HepG2 (cell line): ENCODE measurements around the gene PLIN1. TPM values are rescaled to one million over a fixed set of nuclear protein-coding genes. Genes with fewer than 3 reads are reported as not detected.

Experiments
- ATAC-seq: fragments of 200-7000 bp; cut with Tn5 transposase; 3 replicates; pipeline ENCODE4 v1.9.1; 2020; ENCODE audit warnings: mild to moderate bottlenecking, moderate library complexity
- BruUV-seq: library from RNA; stranded (reverse); fragments of 400-500 nt; replicated peaks from 2 replicates; lab custom pipeline; 2021; lab: Mats Ljungman, UMichigan
- CTCF ChIA-PET: fragments of 300-600 bp; formaldehyde crosslinking; extraction: SDS; loops from one replicate; lab custom pipeline; 2021; ENCODE audit warnings: low total read pairs, inconsistent platforms, low intra/inter-chr PET ratio; lab: Yijun Ruan, JAX
- POLR2A ChIA-PET: fragments of 350-600 bp; sonication (Branson Sonifier 250); formaldehyde crosslinking; loops from one replicate; lab custom pipeline; 2020; ENCODE audit warnings: antibody characterized with exemption, inconsistent platforms; lab: Yijun Ruan, JAX
- DNase-seq: peaks from one replicate; pipeline ENCODE4 v3.0.0-alpha.2; 2015; ENCODE audit warnings: low spot score
- FAIRE-seq: peaks from 3 replicates; lab custom pipeline; 2011; peaks lifted over from hg19 to GRCh38; lab: Jason Lieb, UNC
- H2AFZ ChIP-seq: one replicate; pipeline ENCODE4 v1.6.1; 2011; ENCODE audit warnings: low read length, inconsistent platforms
- H3K27ac ChIP-seq: fragments of 300-600 bp; 3 replicates; pipeline ENCODE4 v1.8.0; 2011; ENCODE audit warnings: mixed run types, mild to moderate bottlenecking, mixed read lengths, low read length, inconsistent platforms; ENCODE audit not compliant: insufficient read depth; ENCODE audit errors: extremely low read length
- H3K27me3 ChIP-seq, 2 experiments: fragments of 200-600 bp in 1 of 2; 2 replicates in 1 of 2; 3 replicates in 1 of 2; pipeline versions ENCODE4 v1.6.0 to v1.8.0; 2011; ENCODE audit warnings: low read length in 2 of 2, mild to moderate bottlenecking in 2 of 2, moderate library complexity in 2 of 2, inconsistent platforms in 1 of 2; ENCODE audit not compliant: insufficient read depth in 2 of 2, control insufficient read depth in 1 of 2
- H3K36me3 ChIP-seq, 2 experiments: fragments of 200-600 bp in 1 of 2; replicated peaks in 1 of 2; 2 replicates in 1 of 2; 3 replicates in 1 of 2; pipeline versions ENCODE4 v1.5.1 to v1.8.0; 2011; ENCODE audit warnings: low read length in 2 of 2, inconsistent platforms in 1 of 2; ENCODE audit not compliant: insufficient read depth in 2 of 2, control insufficient read depth in 1 of 2
- H3K4me1 ChIP-seq: 2 replicates; pipeline ENCODE4 v1.5.1; 2012; ENCODE audit warnings: low read length, inconsistent platforms; ENCODE audit not compliant: insufficient read depth
- H3K4me2 ChIP-seq: 2 replicates; pipeline ENCODE4 v1.6.0; 2011; ENCODE audit warnings: low read depth, low read length, inconsistent platforms
- H3K4me3 ChIP-seq, 3 experiments: fragments of 200-600 bp in 1 of 3; sonication (generic), shearing (Covaris generic) in 1 of 3; replicated peaks in 1 of 3; 2 replicates each; pipeline ENCODE4 v1.5.1; 2011 to 2016; ENCODE audit warnings: low read length in 3 of 3, inconsistent platforms in 2 of 3, low read depth in 2 of 3, mild to moderate bottlenecking in 2 of 3, control low read depth in 1 of 3, mixed read lengths in 1 of 3; ENCODE audit not compliant: insufficient read depth in 1 of 3
- H3K79me2 ChIP-seq: one replicate; pipeline ENCODE4 v1.6.1; 2011; ENCODE audit warnings: low read length, inconsistent platforms; ENCODE audit not compliant: insufficient read depth
- H3K9ac ChIP-seq: 2 replicates; pipeline ENCODE4 v1.6.0; 2011; ENCODE audit warnings: mild to moderate bottlenecking, low read depth, low read length, inconsistent platforms; ENCODE audit not compliant: insufficient read depth
- H3K9me3 ChIP-seq: 2 replicates; pipeline ENCODE4 v1.5.1; 2012; ENCODE audit warnings: mild to moderate bottlenecking, low read length
- H4K20me1 ChIP-seq: 2 replicates; pipeline ENCODE4 v1.6.0; 2011; ENCODE audit warnings: inconsistent platforms, mild to moderate bottlenecking, low read length, moderate library complexity; ENCODE audit not compliant: insufficient read depth
- ADNP ChIP-seq: sonication (generic); formaldehyde crosslinking; IDR thresholded peaks from 2 replicates; pipeline ENCODE4 v1.4.0; 2020; ENCODE audit warnings: missing genetic modification reagents
- AHR ChIP-seq: IDR thresholded peaks from 2 replicates; pipeline ENCODE4 v1.6.1; 2018; ENCODE audit warnings: missing genetic modification reagents, missing compliant biosample characterization
- JUN ChIP-seq: sonication (generic); formaldehyde crosslinking; IDR thresholded peaks from 2 replicates; pipeline ENCODE4 v1.4.0; 2020; ENCODE audit warnings: mild to moderate bottlenecking, missing genetic modification reagents
- NFAT5 ChIP-seq: sonication (generic); formaldehyde crosslinking; IDR thresholded peaks from 2 replicates; pipeline ENCODE4 v1.4.0; 2020; ENCODE audit warnings: missing genetic modification reagents
- RARG ChIP-seq: sonication (generic); formaldehyde crosslinking; IDR thresholded peaks from 2 replicates; pipeline ENCODE4 v1.4.0; 2020; ENCODE audit warnings: low read depth, mild to moderate bottlenecking, missing genetic modification reagents
- TRIM24 ChIP-seq: sonication (generic); formaldehyde crosslinking; IDR thresholded peaks from 2 replicates; pipeline ENCODE4 v1.8.0; 2022; ENCODE audit warnings: mild to moderate bottlenecking, missing genetic modification reagents
- YY1 ChIP-seq: IDR thresholded peaks from 2 replicates; pipeline ENCODE4 v1.6.1; 2011; ENCODE audit warnings: low read length, low read depth, moderate library complexity, mild to moderate bottlenecking; ENCODE audit not compliant: insufficient read depth, insufficient replicate concordance
- ZBTB39 ChIP-seq: sonication (generic); formaldehyde crosslinking; IDR thresholded peaks from 2 replicates; pipeline ENCODE4 v1.5.0; 2020; ENCODE audit warnings: missing genetic modification reagents
- ZC3H4 ChIP-seq: sonication (generic); formaldehyde crosslinking; IDR thresholded peaks from 2 replicates; pipeline ENCODE4 v1.4.0; 2020; ENCODE audit warnings: missing genetic modification reagents, borderline replicate concordance
- ZNF343 ChIP-seq: sonication (generic); formaldehyde crosslinking; IDR thresholded peaks from 2 replicates; pipeline ENCODE4 v1.4.0; 2020; ENCODE audit warnings: mild to moderate bottlenecking, missing genetic modification reagents
- ZNF616 ChIP-seq: sonication (generic); formaldehyde crosslinking; IDR thresholded peaks from 2 replicates; pipeline ENCODE4 v1.5.0; 2020; ENCODE audit warnings: low read depth, mild to moderate bottlenecking, missing genetic modification reagents
- ZNF839 ChIP-seq: sonication (generic); formaldehyde crosslinking; IDR thresholded peaks from 2 replicates; pipeline ENCODE4 v1.4.0; 2020; ENCODE audit warnings: missing genetic modification reagents, mild to moderate bottlenecking, borderline replicate concordance
- WGBS: methylation state at CpG from one replicate; pipeline ENCODE4 v1.1.6; 2017; ENCODE audit warnings: low lambda C conversion rate; 5-methylcytosine and 5-hydroxymethylcytosine counted together
- in situ Hi-C: cut with HindIII; loops from 2 replicates; pipeline ENCODE4 v1.10.0; 2017; ENCODE audit warnings: low pct_unique_long_range_greater_than_20kb; ENCODE audit not compliant: extremely low pct_ligation_motif_present
- intact Hi-C: fragments of 100-400 bp; cut with micrococcal nuclease; formaldehyde crosslinking; loops from one replicate; pipeline ENCODE4 v1.10.0; 2022; ENCODE audit not compliant: unreplicated experiment
- polyA plus RNA-seq, 8 experiments: library from polyadenylated mRNA; depleted of rRNA in 3 of 8; stranded (reverse) in 7 of 8; unstranded in 1 of 8; fragments of >200 nt; fragmentation: Illumina TruSeq in 4 of 8; extraction: Trizol in 4 of 8; gene quantifications; 2 replicates each; pipeline versions ENCODE4 v1.2.1 to v1.2.3, GENCODE V29; 2011 to 2016; ENCODE audit warnings: low read depth in 4 of 8, missing spikeins in 1 of 8, mixed read lengths in 1 of 8; ENCODE audit not compliant: insufficient read depth in 1 of 8
- total RNA-seq, 5 experiments: library from RNA; depleted of rRNA; stranded (reverse); fragments of >200 nt; fragmentation: Illumina TruSeq; extraction: Trizol; gene quantifications; 2 replicates each; pipeline ENCODE4 v1.2.3, GENCODE V29; 2016; ENCODE audit warnings: low read depth in 1 of 5
- TF ChIP-seq, protein P1 (sequence below): sonication (generic); formaldehyde crosslinking; IDR thresholded peaks from 2 replicates; pipeline ENCODE4 v1.8.0; 2022; ENCODE audit warnings: low read depth, missing genetic modification reagents

Gene PLIN1
- total and polyA plus RNA-seq, 2 of the 13 experiments (the other 11 are each of a cell fraction or from before 2014, with no cell fraction given): 0.74 to 1.2 TPM

GRCh38 chr15:89621547-89621946, 57.6 kb downstream of the PLIN1 start:
- no TSS peak for BruUV-seq
- WGBS: 92% methylated on average over 4 of the region's 4 CpGs
- ATAC-seq: no peak

More at GRCh38 chr15:89621547-89621946, 57.6 kb downstream of the PLIN1 start:
- Histone ChIP-seq H3K4me2 (no peak overlapping the region), H3K36me3 (peaks cover 40 to 77% of the 10 kb centered on the region in 2 experiments), H3K4me3 (no peak overlapping the region), H3K9me3 (no peaks in the 10 kb centered on the region), H3K27me3 (no peaks in the 10 kb centered on the region), H3K9ac (no peak overlapping the region), H3K79me2 (no peaks in the 10 kb centered on the region), H4K20me1 (no peaks in the 10 kb centered on the region), H3K27ac (no peak overlapping the region), H2AFZ (no peak overlapping the region), H3K4me1 (no peaks in the 10 kb centered on the region)
- intact Hi-C loops (no loop called here), in situ Hi-C loops (no loop called here)
- FAIRE-seq (no peak), DNase-seq (no peak)
- ChIA-PET POLR2A (no interaction called here), CTCF (no interaction called here)
- TF ChIP-seq TRIM24 (no peak), ZNF839 (no peak), RARG (no peak), ZNF343 (CRISPR knock-in tag) (no peak), JUN (CRISPR knock-in tag) (no peak), ZBTB39 (CRISPR knock-in tag) (no peak), AHR (CRISPR knock-in tag) (no peak), ZC3H4 (CRISPR knock-in tag) (no peak), YY1 (no peak), ADNP (no peak), NFAT5 (no peak), ZNF616 (CRISPR knock-in tag) (no peak)
- TF ChIP-seq, protein P1, sequence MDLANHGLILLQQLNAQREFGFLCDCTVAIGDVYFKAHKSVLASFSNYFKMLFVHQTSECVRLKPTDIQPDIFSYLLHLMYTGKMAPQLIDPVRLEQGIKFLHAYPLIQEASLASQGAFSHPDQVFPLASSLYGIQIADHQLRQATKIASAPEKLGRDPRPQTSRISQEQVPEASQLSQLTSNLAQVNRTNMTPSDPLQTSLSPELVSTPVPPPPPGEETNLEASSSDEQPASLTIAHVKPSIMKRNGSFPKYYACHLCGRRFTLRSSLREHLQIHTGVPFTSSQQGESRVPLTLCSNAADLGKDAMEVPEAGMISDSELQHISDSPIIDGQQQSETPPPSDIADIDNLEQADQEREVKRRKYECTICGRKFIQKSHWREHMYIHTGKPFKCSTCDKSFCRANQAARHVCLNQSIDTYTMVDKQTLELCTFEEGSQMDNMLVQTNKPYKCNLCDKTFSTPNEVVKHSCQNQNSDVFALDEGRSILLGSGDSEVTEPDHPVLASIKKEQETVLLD (CRISPR knock-in tag): no peak
